HG03159 (cell line): ENCODE results near the gene TCIRG1.
"Not testable (repeated sequence)": the region's sequence is repeated elsewhere in the genome, so short reads cannot be mapped to it uniquely, and the experiment has no call there.

Experiments used
- ATAC-seq: cut with Tn5 transposase; IDR thresholded peaks from one replicate; pipeline ENCODE4 v1.9.1; 2021; ENCODE audit warnings: mild to moderate bottlenecking, moderate library complexity; ENCODE audit not compliant: unreplicated experiment

TCIRG1 gene

GRCh38 chr11:68038718-68039525 lies at the start of gene TCIRG1:
Gene TCIRG1 (plus strand): TSS chr11:68039025. CDS start chr11:68041272, 2,247 bp downstream.
- no peak for ATAC-seq

- not testable (repeated sequence) for ATAC-seq
Measured at GRCh38 chr11:67990546-67991346, 48.1 kb upstream of the TCIRG1 start.

- not testable (repeated sequence) for ATAC-seq
Measured at GRCh38 chr11:67991347-67992121, 47.3 kb upstream of the TCIRG1 start.

GRCh38 chr11:67993821-67994220 lies 45.0 kb upstream of the TCIRG1 start:
- ATAC-seq, result not testable (repeated sequence)

GRCh38 chr11:67994387-67994786 lies 44.4 kb upstream of the TCIRG1 start:
- not testable (repeated sequence) for ATAC-seq

GRCh38 chr11:67995129-67995528 lies 43.7 kb upstream of the TCIRG1 start:
- not testable (repeated sequence) for ATAC-seq

GRCh38 chr11:67995579-67995978 lies 43.2 kb upstream of the TCIRG1 start:
- ATAC-seq, result not testable (repeated sequence)

- ATAC-seq, result no peak
Measured at GRCh38 chr11:67996051-67996450, 42.8 kb upstream of the TCIRG1 start.

GRCh38 chr11:67996622-67997474 lies 42.0 kb upstream of the TCIRG1 start:
- ATAC-seq, result no peak

- ATAC-seq, result no peak
Measured at GRCh38 chr11:67997475-67997921, 41.3 kb upstream of the TCIRG1 start.

- no peak for ATAC-seq
Measured at GRCh38 chr11:67998150-67999045, 40.4 kb upstream of the TCIRG1 start.

GRCh38 chr11:67999201-67999629 lies 39.6 kb upstream of the TCIRG1 start:
- no peak for ATAC-seq

- no peak for ATAC-seq
Measured at GRCh38 chr11:67999704-68000103, 39.1 kb upstream of the TCIRG1 start.

- ATAC-seq, result no peak
Measured at GRCh38 chr11:68002575-68002937, 36.3 kb upstream of the TCIRG1 start.

GRCh38 chr11:68002938-68003845 lies 35.6 kb upstream of the TCIRG1 start:
- peak; percentile 42 for ATAC-seq

GRCh38 chr11:68003846-68004550 lies 34.8 kb upstream of the TCIRG1 start, which contains the start of gene UNC93B1:
Gene UNC93B1 (minus strand): TSS chr11:68004097. CDS start chr11:68004043, 54 bp downstream.
- ATAC-seq, result peak; percentile 54
